H9 (cell line): Measurements from ENCODE around the gene ARFGEF3. TPM values are rescaled to one million over a fixed set of nuclear protein-coding genes. Genes with fewer than 3 reads are reported as not detected.
A peak's percentile ranks its signal among the peaks of the same experiment; 100 is the strongest.

Experiments
- DNase-seq: peaks from one replicate; pipeline ENCODE4 v3.0.0-alpha.2; 2017
- H2AFZ ChIP-seq: one replicate; pipeline ENCODE4 v1.6.1; 2013; ENCODE audit warnings: mild to moderate bottlenecking, low read length, control low read depth, moderate library complexity
- H2AK5ac ChIP-seq: 2 replicates; pipeline ENCODE4 v1.6.1; 2013; ENCODE audit warnings: low read length, control low read depth, mixed read lengths; ENCODE audit not compliant: insufficient read length
- H2BK120ac ChIP-seq: one replicate; pipeline ENCODE4 v1.6.1; 2013; ENCODE audit warnings: low read depth, mild to moderate bottlenecking, low read length, control low read depth, inconsistent platforms; ENCODE audit not compliant: poor library complexity, severe bottlenecking
- H2BK12ac ChIP-seq: 2 replicates; pipeline ENCODE4 v1.6.1; 2013; ENCODE audit warnings: low read length, control low read depth, mixed read lengths, low read depth; ENCODE audit not compliant: insufficient read length
- H2BK15ac ChIP-seq: 2 replicates; pipeline ENCODE4 v1.6.1; 2013; ENCODE audit warnings: low read depth, low read length, control low read depth
- H2BK20ac ChIP-seq: one replicate; pipeline ENCODE4 v1.6.1; 2013; ENCODE audit warnings: low read depth, mild to moderate bottlenecking, low read length, control low read depth, inconsistent platforms; ENCODE audit not compliant: poor library complexity, severe bottlenecking
- H2BK5ac ChIP-seq: 2 replicates; pipeline ENCODE4 v1.6.1; 2013; ENCODE audit warnings: low read length, control low read depth, mixed read lengths; ENCODE audit not compliant: insufficient read length
- H3K14ac ChIP-seq: 2 replicates; pipeline ENCODE4 v1.6.1; 2013; ENCODE audit warnings: low read length, control low read depth; ENCODE audit not compliant: insufficient read depth
- H3K18ac ChIP-seq: 2 replicates; pipeline ENCODE4 v1.6.1; 2013; ENCODE audit warnings: low read depth, mild to moderate bottlenecking, mixed read lengths, low read length, control low read depth; ENCODE audit not compliant: insufficient read length
- H3K23ac ChIP-seq: 2 replicates; pipeline ENCODE4 v1.6.1; 2013; ENCODE audit warnings: low read length, control low read depth, mixed read lengths, low read depth; ENCODE audit not compliant: insufficient read length
- H3K23me2 ChIP-seq: 2 replicates; pipeline ENCODE4 v1.6.1; 2013; ENCODE audit warnings: low read depth, mild to moderate bottlenecking, mixed read lengths, low read length, control low read depth; ENCODE audit not compliant: insufficient read length, poor library complexity, severe bottlenecking
- H3K27ac ChIP-seq: 2 replicates; pipeline ENCODE4 v1.5.1; 2013; ENCODE audit warnings: low read length, control low read depth, mixed read lengths, low read depth; ENCODE audit not compliant: insufficient read length
- H3K27me3 ChIP-seq: 2 replicates; pipeline ENCODE4 v1.6.1; 2013; ENCODE audit warnings: low read length, control low read depth, inconsistent platforms; ENCODE audit not compliant: insufficient read depth
- H3K4ac ChIP-seq: 2 replicates; pipeline ENCODE4 v1.6.1; 2013; ENCODE audit warnings: low read depth, mild to moderate bottlenecking, control low read depth, inconsistent platforms, low read length, moderate library complexity
- H3K4me1 ChIP-seq: 2 replicates; pipeline ENCODE4 v1.6.1; 2013; ENCODE audit warnings: low read length, control low read depth, inconsistent platforms; ENCODE audit not compliant: insufficient read depth
- H3K4me2 ChIP-seq: 2 replicates; pipeline ENCODE4 v1.6.1; 2013; ENCODE audit warnings: low read length, control low read depth, mixed read lengths; ENCODE audit not compliant: insufficient read length, insufficient read depth
- H3K56ac ChIP-seq: 2 replicates; pipeline ENCODE4 v1.6.1; 2013; ENCODE audit warnings: low read depth, mild to moderate bottlenecking, mixed read lengths, low read length, control low read depth; ENCODE audit not compliant: insufficient read length
- H3K79me1 ChIP-seq: 2 replicates; pipeline ENCODE4 v1.6.1; 2013; ENCODE audit warnings: low read depth, mild to moderate bottlenecking, moderate library complexity, low read length, control low read depth, inconsistent platforms; ENCODE audit not compliant: insufficient read depth, poor library complexity, severe bottlenecking
- H3K79me2 ChIP-seq: 2 replicates; pipeline ENCODE4 v1.6.1; 2013; ENCODE audit warnings: low read length, control low read depth, inconsistent platforms; ENCODE audit not compliant: insufficient read depth
- H3K9ac ChIP-seq: 2 replicates; pipeline ENCODE4 v1.6.1; 2013; ENCODE audit warnings: low read length, control low read depth, mixed read lengths; ENCODE audit not compliant: insufficient read length; ENCODE audit errors: extremely low read depth
- H3K9me3 ChIP-seq: one replicate; pipeline ENCODE4 v1.6.1; 2013; ENCODE audit warnings: low read depth, low read length, inconsistent platforms; ENCODE audit not compliant: control insufficient read depth
- H3T11ph ChIP-seq: one replicate; pipeline ENCODE4 v1.6.1; 2013; ENCODE audit warnings: mild to moderate bottlenecking, low read length, control low read depth, inconsistent platforms
- H4K20me1 ChIP-seq: one replicate; pipeline ENCODE4 v1.6.1; 2013; ENCODE audit not compliant: control insufficient read depth, insufficient read length, insufficient read depth
- H4K5ac ChIP-seq: 2 replicates; pipeline ENCODE4 v1.6.1; 2013; ENCODE audit warnings: low read depth, mild to moderate bottlenecking, mixed read lengths, low read length, control low read depth; ENCODE audit not compliant: insufficient read length
- H4K8ac ChIP-seq: replicated peaks from 2 replicates; pipeline ENCODE4 v1.6.1; 2013; ENCODE audit warnings: low read length, control low read depth, mixed read lengths, low read depth; ENCODE audit not compliant: insufficient read length
- H4K91ac ChIP-seq: 2 replicates; pipeline ENCODE4 v1.6.1; 2013; ENCODE audit warnings: low read depth, mild to moderate bottlenecking, moderate library complexity, mixed read lengths, low read length, control low read depth; ENCODE audit not compliant: insufficient read length
- H3K27ac Mint-ChIP-seq, 3 experiments: 2 replicates in 2 of 3; 3 replicates in 1 of 3; pipeline ENCODE4 v1.8.0; 2020 to 2021; ENCODE audit warnings: mixed read lengths in 3 of 3, mild to moderate bottlenecking in 1 of 3, moderate library complexity in 1 of 3
- H3K27me3 Mint-ChIP-seq: 2 replicates; pipeline ENCODE4 v1.8.0; 2021; ENCODE audit warnings: low read depth, mild to moderate bottlenecking, moderate library complexity, mixed read lengths
- H3K36me3 Mint-ChIP-seq, 3 experiments: 2 replicates in 2 of 3; 3 replicates in 1 of 3; pipeline ENCODE4 v1.8.0; 2020 to 2021; ENCODE audit warnings: low read depth in 3 of 3, mixed read lengths in 3 of 3; ENCODE audit not compliant: insufficient read depth in 1 of 3
- H3K4me1 Mint-ChIP-seq, 2 experiments: 2 replicates each; pipeline ENCODE4 v1.8.0; 2020; ENCODE audit warnings: mixed read lengths in 2 of 2
- H3K4me3 Mint-ChIP-seq, 2 experiments: 2 replicates in 1 of 2; 3 replicates in 1 of 2; pipeline ENCODE4 v1.8.0; 2020 to 2021; ENCODE audit warnings: mild to moderate bottlenecking in 2 of 2, mixed read lengths in 2 of 2, moderate library complexity in 1 of 2
- H3K9me3 Mint-ChIP-seq, 2 experiments: 2 replicates in 1 of 2; 3 replicates in 1 of 2; pipeline ENCODE4 v1.8.0; 2020; ENCODE audit warnings: mild to moderate bottlenecking in 2 of 2, mixed read lengths in 2 of 2, moderate library complexity in 1 of 2
- WGBS: extraction: QIAGEN DNeasy Blood & Tissue Kit; methylation state at CpG from one replicate; pipeline ENCODE4 v1.1.7; 2013; ENCODE audit warnings: missing lambda C conversion rate, low lambda C conversion rate, mixed read lengths; ENCODE audit not compliant: insufficient read length; ENCODE audit errors: extremely low coverage; 5-methylcytosine and 5-hydroxymethylcytosine counted together
- total RNA-seq: library from RNA; stranded (reverse); gene quantifications from 2 replicates; pipeline ENCODE4 v1.2.1, GENCODE V29; 2021
- TF ChIP-seq, protein P1 (sequence below): fragments of 200-600 bp; sonication (generic); conservative IDR thresholded peaks from 3 replicates; pipeline ENCODE4 v1.8.0; 2021; ENCODE audit warnings: antibody characterized with exemption, mild to moderate bottlenecking

ARFGEF3 gene
- total RNA-seq, 1 experiment from 2014 or later: 13.7 TPM

DNA sequence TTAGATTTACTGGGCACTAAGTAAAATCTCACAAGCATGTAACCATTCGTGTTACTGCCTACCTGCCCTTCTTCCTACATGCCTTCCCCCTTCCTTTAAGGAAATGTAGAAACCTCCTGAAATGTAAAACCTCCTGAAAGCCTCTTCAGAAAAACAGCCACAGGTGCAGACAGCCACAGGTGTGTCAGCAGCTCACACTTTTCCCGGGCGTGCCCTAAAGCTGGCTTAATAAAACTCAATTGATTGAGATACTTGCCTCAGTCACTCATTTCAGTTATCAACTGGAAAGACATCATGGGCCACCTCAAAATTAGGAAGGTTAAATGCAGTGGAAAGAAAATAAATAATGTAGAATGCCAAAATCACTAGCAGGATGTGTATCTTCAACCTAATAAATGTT, 79.6 kb downstream of the ARFGEF3 start:
- Histone ChIP-seq H4K91ac (no peak overlapping the region), H3K18ac (no peak overlapping the region), H3K9me3 (no peaks in the 10 kb centered on the region), H4K5ac (no peak overlapping the region), H3K79me2 (no peaks in the 10 kb centered on the region), H4K8ac (no peak overlapping the region), H2BK15ac (no peak overlapping the region), H3K56ac (no peak overlapping the region), H3K9ac (no peak overlapping the region), H3K14ac (no peak overlapping the region), H3K4me1 (peaks cover 5% of the 10 kb centered on the region; the same call in 1 of the 2 replicates), H2BK120ac (no peak overlapping the region), H2AK5ac (no peak overlapping the region), H2BK20ac (no peak overlapping the region), H4K20me1 (no peaks in the 10 kb centered on the region), H2AFZ (no peak overlapping the region), H3K79me1 (no peaks in the 10 kb centered on the region), H2BK12ac (no peak overlapping the region), H3K23me2 (no peaks in the 10 kb centered on the region), H3K4me2 (no peak overlapping the region), H2BK5ac (no peak overlapping the region), H3K27ac (no peak overlapping the region), H3K23ac (no peak overlapping the region), H3K4ac (no peak overlapping the region), H3T11ph (no peak overlapping the region), H3K27me3 (no peaks in the 10 kb centered on the region)
- Mint-ChIP-seq H3K27me3 (no peaks in the 10 kb centered on the region), H3K9me3 (no peaks in the 10 kb centered on the region), H3K4me3 (no peak overlapping the region), H3K27ac (peak overlapping the region in 1 of 3 experiments; percentile 38; a peak in 2 of 7 replicates), H3K36me3 (peaks cover 0 to 3% (median 0%) of the 10 kb centered on the region in 3 experiments; a peak in 1 of 7 replicates), H3K4me1 (peaks cover 11 to 15% of the 10 kb centered on the region in 2 experiments)
- no CpG with 5 or more reads among the region's 3 CpGs for WGBS
- TF ChIP-seq, protein P1, sequence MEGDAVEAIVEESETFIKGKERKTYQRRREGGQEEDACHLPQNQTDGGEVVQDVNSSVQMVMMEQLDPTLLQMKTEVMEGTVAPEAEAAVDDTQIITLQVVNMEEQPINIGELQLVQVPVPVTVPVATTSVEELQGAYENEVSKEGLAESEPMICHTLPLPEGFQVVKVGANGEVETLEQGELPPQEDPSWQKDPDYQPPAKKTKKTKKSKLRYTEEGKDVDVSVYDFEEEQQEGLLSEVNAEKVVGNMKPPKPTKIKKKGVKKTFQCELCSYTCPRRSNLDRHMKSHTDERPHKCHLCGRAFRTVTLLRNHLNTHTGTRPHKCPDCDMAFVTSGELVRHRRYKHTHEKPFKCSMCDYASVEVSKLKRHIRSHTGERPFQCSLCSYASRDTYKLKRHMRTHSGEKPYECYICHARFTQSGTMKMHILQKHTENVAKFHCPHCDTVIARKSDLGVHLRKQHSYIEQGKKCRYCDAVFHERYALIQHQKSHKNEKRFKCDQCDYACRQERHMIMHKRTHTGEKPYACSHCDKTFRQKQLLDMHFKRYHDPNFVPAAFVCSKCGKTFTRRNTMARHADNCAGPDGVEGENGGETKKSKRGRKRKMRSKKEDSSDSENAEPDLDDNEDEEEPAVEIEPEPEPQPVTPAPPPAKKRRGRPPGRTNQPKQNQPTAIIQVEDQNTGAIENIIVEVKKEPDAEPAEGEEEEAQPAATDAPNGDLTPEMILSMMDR: no peak
- no peak for DNase-seq
